DMS79 treated with DMSO at 0.1 percent for 48 hours (cell line): ENCODE data around the gene CCDC34.
A peak's percentile ranks its signal among the peaks of the same experiment; 100 is the strongest.
"Not testable (repeated sequence)": the region's sequence is repeated elsewhere in the genome, so short reads cannot be mapped to it uniquely, and the experiment has no call there.

Source experiments
- DNase-seq: peaks from one replicate; lab custom pipeline; 2025; lab: John Stamatoyannopoulos, UW

Gene CCDC34

GRCh38 chr11:27321340-27321739 lies 41.7 kb downstream of the CCDC34 start:
- not testable (repeated sequence) for DNase-seq

DNA sequence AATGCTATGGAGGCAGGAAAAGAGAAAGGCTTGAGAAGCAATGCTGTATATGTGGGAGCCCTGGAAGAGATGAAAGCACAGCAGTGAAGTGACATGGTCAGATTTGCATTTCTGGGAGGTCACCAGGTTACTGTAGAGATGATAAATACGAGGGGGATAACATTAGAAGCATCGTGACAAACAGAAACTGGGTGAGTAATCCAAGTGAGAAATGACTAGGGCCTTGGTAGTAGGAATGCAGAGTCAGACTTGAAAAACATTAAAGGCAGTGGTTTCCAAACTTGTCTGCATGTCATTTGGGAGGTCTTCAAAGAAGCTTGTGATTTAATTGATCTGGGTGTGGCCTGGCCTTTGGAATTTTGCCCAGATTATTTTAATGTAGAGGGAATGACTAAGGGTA lies 43.9 kb downstream of the CCDC34 start:
- no peak for DNase-seq

DNA sequence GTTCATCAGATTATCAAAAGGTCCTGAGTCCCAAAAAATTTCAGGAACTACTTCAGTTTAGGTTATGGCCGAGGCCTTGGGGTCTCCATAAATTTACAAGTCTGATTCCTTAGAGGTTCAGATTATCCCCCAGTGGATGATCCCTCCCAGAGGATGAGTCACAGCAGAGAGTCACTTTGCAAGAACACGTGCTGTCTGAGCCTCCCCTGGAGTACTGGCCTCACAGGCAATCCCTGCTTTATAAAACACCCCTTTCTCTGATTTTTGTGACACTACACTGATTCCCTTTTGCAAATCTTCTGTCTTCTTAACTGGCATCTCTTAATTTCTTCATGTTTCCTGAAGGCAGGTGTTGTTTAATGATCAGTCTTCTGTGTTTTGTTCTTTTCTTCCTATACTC lies 45.3 kb downstream of the CCDC34 start:
- DNase-seq: no peak

GRCh38 chr11:27315836-27316235 lies 47.2 kb downstream of the CCDC34 start:
- DNase-seq: no peak

DNA sequence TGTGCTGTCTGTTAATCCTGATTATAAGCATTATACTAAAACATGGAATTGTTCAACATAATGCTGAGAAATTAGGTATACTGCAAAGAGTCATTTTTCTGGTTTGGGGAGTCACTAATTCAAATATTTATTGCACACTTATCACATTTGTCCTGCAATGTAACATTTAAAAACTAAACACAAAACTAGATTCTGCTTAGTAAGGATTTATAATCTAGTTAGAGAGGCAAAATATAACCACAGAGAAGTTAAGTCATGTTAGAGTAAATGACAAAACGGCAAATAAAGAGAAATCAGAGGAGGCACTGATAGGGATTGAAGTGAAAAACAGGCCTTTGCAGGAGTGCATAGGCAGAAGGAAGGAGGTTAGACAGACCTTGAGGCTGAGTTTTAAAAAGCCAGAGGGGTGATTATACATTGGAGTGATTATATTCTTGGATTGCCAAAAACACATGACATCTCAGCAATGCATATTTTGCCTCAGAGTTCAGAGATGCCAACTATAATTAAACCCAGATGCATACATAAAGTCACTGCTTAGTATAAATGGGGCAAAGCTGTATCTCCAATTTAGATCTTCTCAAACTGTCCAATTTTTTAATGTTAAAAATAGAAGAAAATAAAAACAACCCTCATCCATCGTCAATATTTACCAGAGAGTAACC lies 49.7 kb downstream of the CCDC34 start:
- DNase-seq: no peak

DNA sequence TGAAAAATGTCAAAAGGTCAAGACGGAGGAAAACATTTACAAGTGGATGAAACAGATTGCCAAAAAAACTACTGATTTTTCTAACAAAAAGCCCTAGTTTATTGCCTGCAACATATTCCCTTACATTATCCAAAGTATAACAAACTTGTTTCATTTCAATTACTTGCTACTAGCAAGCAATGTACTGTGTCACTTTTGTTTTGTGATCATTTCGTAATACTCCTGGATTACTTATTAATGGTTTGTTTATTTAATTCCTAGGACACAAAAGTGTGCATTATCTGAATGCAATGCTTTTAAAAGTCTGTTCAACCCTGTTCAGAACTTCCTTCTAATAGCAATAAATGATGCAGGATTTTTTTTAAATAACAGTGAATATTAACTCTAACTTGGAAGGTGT lies 50.9 kb downstream of the CCDC34 start:
- no peak for DNase-seq

DNA sequence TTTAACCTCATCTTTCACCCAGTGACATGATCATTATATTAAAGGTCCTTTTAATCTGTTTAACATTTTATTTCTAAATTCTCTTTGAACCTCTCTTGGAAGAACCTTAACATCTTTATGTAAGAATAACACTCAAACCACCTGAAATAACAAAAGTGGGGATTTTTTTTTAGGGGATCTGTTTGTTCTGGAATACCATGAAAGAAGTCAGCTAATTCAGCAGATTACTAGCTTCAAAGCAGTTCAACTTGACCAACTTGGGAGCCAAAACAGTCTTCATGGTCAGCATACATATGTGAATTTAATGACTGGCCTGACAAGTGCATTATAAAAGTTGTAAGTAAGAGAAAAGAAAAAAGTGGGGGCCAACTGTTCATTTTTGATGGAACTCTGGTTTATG lies 52.3 kb downstream of the CCDC34 start:
- no peak for DNase-seq

GRCh38 chr11:27310182-27310581 lies 52.8 kb downstream of the CCDC34 start:
- DNase-seq: no peak

DNA sequence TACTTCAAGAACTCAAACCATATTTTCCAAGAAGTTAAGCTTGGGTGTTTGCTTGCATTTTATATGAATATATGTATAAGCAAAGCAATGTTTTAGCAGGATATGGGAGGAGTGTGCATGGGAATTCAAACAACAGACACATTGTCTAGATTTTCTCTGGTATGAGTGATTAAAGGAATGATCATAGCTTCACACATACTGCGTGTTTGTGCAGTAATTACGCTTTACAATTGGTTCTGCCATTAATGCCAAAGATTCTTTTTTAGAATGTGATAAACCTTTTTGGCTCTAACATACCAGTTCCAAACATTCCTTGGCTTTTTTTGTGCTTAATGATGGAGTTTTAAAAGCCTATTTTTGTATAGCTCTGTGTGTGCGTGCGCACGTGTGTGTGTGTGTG lies 54.0 kb downstream of the CCDC34 start:
- no peak for DNase-seq

GRCh38 chr11:27307232-27307631 lies 55.8 kb downstream of the CCDC34 start:
- no peak for DNase-seq

- DNase-seq: no peak
These were observed 57.3 kb downstream of the CCDC34 start for GRCh38 chr11:27305751-27306150.

- no peak for DNase-seq
These were observed 58.5 kb downstream of the CCDC34 start for GRCh38 chr11:27304514-27304913.

- no peak for DNase-seq
These were observed 59.1 kb downstream of the CCDC34 start for GRCh38 chr11:27303903-27304302.

DNA sequence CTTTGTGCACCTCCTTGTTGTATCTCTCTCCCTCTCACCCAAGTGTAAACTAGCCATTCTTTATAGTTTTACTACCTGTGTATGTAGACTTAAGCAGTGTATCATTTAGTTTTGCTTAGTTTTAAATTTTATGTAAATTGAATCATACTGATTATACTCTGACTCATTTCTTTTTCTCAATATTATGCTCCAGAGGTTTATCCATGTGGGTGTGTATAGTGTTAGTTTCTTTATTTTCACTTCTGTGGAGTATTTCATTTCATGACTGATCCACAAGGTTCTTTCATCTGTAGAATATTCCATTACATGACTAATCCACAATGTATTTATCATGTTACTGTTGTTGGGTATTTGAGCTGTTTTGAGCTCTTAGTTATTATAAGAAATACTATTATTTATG lies 62.0 kb downstream of the CCDC34 start:
- DNase-seq: no peak

DNA sequence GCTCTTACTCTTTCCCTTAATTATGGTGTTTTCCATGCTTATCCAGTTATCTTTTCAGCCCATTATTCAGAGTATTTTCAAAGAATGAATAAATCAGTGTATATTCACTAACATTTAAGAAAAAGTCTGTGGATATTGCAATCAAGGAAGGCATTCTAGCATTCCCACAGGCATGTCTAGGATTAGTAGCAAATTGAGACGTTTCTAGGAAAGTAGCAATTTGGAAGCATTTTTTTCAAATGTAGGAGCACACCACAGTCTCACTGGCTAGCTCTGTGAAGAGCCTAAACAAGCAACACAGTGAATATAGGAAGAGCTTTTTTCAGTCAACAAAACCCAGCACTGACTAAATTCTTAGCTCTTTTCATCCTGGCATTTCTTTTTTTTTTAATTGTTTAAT lies 65.4 kb downstream of the CCDC34 start:
- no peak for DNase-seq

GRCh38 chr11:27296497-27296896 lies 66.5 kb downstream of the CCDC34 start:
- peak; percentile 21 for DNase-seq

DNA sequence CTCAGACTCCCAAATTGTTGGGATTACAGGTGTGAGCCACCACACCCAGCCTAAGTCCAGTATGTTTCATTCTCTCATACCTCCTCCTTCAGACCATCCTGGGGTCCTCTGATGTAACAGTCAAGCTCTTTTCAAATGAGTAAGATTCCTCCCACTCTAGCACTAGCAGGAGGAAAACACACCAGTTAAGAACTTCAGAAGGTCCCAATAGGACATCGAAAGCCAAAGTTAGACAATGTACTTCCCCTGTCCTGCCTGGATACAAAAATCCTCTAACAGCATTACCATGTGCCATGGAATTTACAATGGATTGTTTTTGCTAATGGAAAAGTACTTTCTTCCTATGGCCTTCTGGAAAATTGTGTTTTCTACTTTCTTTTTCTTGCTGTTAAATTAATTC lies 67.1 kb downstream of the CCDC34 start:
- DNase-seq: no peak

GRCh38 chr11:27294654-27295053 lies 68.4 kb downstream of the CCDC34 start:
- DNase-seq: no peak

DNA sequence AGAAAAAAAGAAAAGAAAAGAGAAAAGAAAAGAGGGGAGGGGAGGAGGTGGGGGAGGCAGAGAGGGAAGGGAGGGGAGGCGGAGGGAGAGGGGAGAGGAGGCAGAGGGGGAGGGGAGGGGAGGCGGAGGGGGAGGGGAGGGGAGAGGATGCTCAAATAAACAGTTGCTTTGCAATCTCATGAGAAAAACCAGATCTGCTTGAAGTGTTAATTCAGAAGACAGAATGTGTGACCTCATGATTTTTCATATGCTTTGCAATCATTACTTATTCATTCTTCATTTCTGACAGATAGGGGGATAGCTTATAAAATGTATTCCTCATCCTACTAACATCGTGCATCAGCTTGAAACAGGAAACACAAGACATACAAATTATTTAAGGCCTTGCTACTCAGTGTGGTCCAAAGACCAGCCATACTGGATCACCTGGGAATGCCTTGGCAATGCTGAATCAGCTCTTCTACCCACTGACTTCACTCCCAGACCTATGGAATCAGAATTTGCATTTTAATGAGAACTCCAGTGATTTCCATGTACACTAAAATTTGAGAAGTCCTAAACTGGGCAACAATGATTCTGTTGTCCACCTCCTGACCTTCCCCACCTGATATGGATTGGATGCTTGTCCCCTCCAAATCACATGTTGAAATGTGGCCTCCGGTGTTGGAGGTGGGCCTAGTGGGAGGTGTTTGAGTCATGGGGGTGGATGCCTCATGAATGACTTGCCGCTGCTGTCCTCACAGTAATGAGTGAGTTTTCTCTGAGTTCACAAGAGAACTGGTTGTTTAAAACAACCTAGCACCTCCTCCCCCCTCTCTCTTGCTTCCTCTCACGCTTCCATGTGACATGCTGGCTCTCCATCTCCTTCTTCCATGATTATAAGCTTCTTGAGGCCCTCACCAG lies 69.2 kb downstream of the CCDC34 start:
- no peak for DNase-seq

DNA sequence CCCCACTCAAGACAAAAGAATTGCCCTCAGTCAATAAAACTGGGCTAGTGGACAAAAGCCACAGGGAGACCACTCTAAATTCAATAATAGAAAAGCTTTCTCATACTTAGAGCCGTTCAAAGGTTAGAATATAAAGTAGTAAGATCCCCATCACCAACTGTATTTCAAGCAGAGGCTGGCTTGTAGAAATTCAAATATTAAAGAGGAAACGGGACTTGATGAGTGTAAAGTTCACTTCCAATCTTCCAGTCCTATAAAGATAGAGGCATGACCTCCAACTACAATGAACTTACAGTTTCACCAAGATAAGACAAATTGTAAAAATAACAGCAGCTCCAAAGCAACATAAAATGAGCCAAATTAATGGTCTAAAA lies 70.4 kb downstream of the CCDC34 start:
- DNase-seq: no peak

GRCh38 chr11:27291954-27292636 lies 70.9 kb downstream of the CCDC34 start:
- DNase-seq: no peak

DNA sequence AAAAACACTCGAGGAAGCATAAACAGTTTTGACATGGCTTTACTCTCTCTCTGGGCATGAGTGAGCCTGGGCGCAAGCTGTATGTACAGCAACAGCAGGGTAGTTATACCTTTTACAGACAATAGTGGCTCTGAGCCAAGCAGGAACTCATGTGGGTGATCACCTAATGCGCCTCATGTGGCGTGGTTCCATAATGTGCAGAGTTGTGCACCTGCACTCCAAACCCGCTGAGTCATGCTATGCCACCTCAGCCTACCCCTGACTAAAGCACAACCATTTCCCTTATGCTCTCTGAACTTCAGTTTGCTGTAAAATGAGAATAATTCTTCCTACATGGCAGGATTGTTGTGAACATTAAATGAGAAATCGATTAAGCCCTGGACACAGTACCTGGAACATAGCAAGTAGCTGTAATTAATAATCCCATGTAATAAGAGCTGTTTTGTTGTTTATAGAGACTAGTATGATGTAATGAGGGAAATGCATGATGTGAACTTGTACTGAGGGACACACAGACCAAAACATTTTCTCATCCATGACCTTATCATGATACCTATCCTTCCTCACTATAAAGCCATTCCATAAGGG lies 71.6 kb downstream of the CCDC34 start:
- no peak for DNase-seq
